Muscle layer of colon (tissue), 2 donors: ENCODE measurements around the gene IREB2.
"Not testable (repeated sequence)": the region's sequence is repeated elsewhere in the genome, so short reads cannot be mapped to it uniquely, and the experiment has no call there.

Experiments used
- H3K27ac ChIP-seq: one replicate; pipeline ENCODE4 v1.7.0; 2013; ENCODE audit warnings: low read depth, mild to moderate bottlenecking, low read length, moderate library complexity
- H3K27me3 ChIP-seq, 2 donors: one replicate each; pipeline ENCODE4 v1.7.0; 2013; ENCODE audit warnings: low read length in 2 of 2, mild to moderate bottlenecking in 2 of 2; ENCODE audit not compliant: insufficient read depth in 2 of 2, control insufficient read depth in 1 of 2
- H3K36me3 ChIP-seq: one replicate; pipeline ENCODE4 v1.7.0; 2013; ENCODE audit warnings: mild to moderate bottlenecking, low read length; ENCODE audit not compliant: insufficient read depth
- H3K4me1 ChIP-seq: one replicate; pipeline ENCODE4 v1.7.0; 2013; ENCODE audit warnings: mild to moderate bottlenecking, low read length; ENCODE audit not compliant: insufficient read depth
- H3K4me3 ChIP-seq, 2 donors: one replicate each; pipeline ENCODE4 v1.7.0; 2013; ENCODE audit warnings: low read length in 2 of 2, low read depth in 1 of 2, mild to moderate bottlenecking in 1 of 2, moderate library complexity in 1 of 2
- H3K9ac ChIP-seq: one replicate; pipeline ENCODE4 v1.7.0; 2013; ENCODE audit warnings: low read length
- H3K9me3 ChIP-seq: one replicate; pipeline ENCODE4 v1.7.0; 2013; ENCODE audit warnings: mild to moderate bottlenecking, low read length
- donor health status: abdominal sarcoma.
- donor health status: Adenocarcinoma of cecum.

The IREB2 gene

GRCh38 chr15:78396186-78396814, 41.7 kb upstream of the IREB2 start:
- Histone ChIP-seq H3K27me3 (no peaks in the 10 kb centered on the region), H3K9me3 (no peaks in the 10 kb centered on the region), H3K27ac (no peak overlapping the region), H3K4me1 (peaks cover 14% of the 10 kb centered on the region), H3K36me3 (no peaks in the 10 kb centered on the region), H3K4me3 (no peak overlapping the region), H3K9ac (no peak overlapping the region)

GRCh38 chr15:78396976-78397375, 41.0 kb upstream of the IREB2 start:
- Histone ChIP-seq H3K9ac (no peak overlapping the region), H3K4me1 (peaks cover 14% of the 10 kb centered on the region), H3K27ac (no peak overlapping the region), H3K4me3 (no peak overlapping the region), H3K9me3 (no peaks in the 10 kb centered on the region), H3K27me3 (no peaks in the 10 kb centered on the region), H3K36me3 (no peaks in the 10 kb centered on the region)

GRCh38 chr15:78397382-78397781, 40.6 kb upstream of the IREB2 start:
- Histone ChIP-seq H3K27me3 (no peaks in the 10 kb centered on the region), H3K4me3 (no peak overlapping the region), H3K36me3 (no peaks in the 10 kb centered on the region), H3K27ac (no peak overlapping the region), H3K9ac (no peak overlapping the region), H3K9me3 (no peaks in the 10 kb centered on the region), H3K4me1 (peaks cover 14% of the 10 kb centered on the region)

- H3K27ac ChIP-seq: no peak overlapping the region
- no peaks in the 10 kb centered on the region for H3K27me3 ChIP-seq
These were observed 39.8 kb upstream of the IREB2 start for GRCh38 chr15:78398076-78398825.

GRCh38 chr15:78399091-78399490, 38.9 kb upstream of the IREB2 start:
- Histone ChIP-seq H3K4me3 (no peak overlapping the region), H3K9me3 (no peaks in the 10 kb centered on the region), H3K36me3 (no peaks in the 10 kb centered on the region), H3K9ac (no peak overlapping the region), H3K27me3 (no peaks in the 10 kb centered on the region), H3K27ac (no peak overlapping the region), H3K4me1 (peaks cover 14% of the 10 kb centered on the region)

More at GRCh38 chr15:78398076-78398825, 39.8 kb upstream of the IREB2 start:
- H3K9ac ChIP-seq: no peak overlapping the region
- H3K9me3 ChIP-seq: no peaks in the 10 kb centered on the region
- H3K4me3 ChIP-seq: no peak overlapping the region
- no peaks in the 10 kb centered on the region for H3K36me3 ChIP-seq
- peaks cover 14% of the 10 kb centered on the region for H3K4me1 ChIP-seq

GRCh38 chr15:78402061-78402610, 35.9 kb upstream of the IREB2 start:
- H3K4me1 ChIP-seq: peaks cover 8% of the 10 kb centered on the region
- no peak overlapping the region for H3K27ac ChIP-seq
- no peaks in the 10 kb centered on the region for H3K27me3 ChIP-seq
- H3K9me3 ChIP-seq: no peaks in the 10 kb centered on the region
- no peaks in the 10 kb centered on the region for H3K36me3 ChIP-seq
- no peak overlapping the region for H3K9ac ChIP-seq
- no peak overlapping the region for H3K4me3 ChIP-seq

- H3K4me1 ChIP-seq: no peaks in the 10 kb centered on the region
- H3K27ac ChIP-seq: no peak overlapping the region
- H3K36me3 ChIP-seq: no peaks in the 10 kb centered on the region
- no peaks in the 10 kb centered on the region for H3K27me3 ChIP-seq
- H3K9ac ChIP-seq: no peak overlapping the region
- no peak overlapping the region for H3K4me3 ChIP-seq
- no peaks in the 10 kb centered on the region for H3K9me3 ChIP-seq
These were observed 33.9 kb upstream of the IREB2 start for GRCh38 chr15:78404125-78404524.

- not testable (repeated sequence) for H3K4me1 ChIP-seq, H3K9me3 ChIP-seq, H3K4me3 ChIP-seq, H3K36me3 ChIP-seq, H3K9ac ChIP-seq, H3K27ac ChIP-seq, H3K27me3 ChIP-seq
These were observed 33.2 kb upstream of the IREB2 start for GRCh38 chr15:78404796-78405195.

- Histone ChIP-seq H3K4me3 (no peak overlapping the region), H3K4me1 (no peaks in the 10 kb centered on the region), H3K27me3 (no peaks in the 10 kb centered on the region), H3K9ac (no peak overlapping the region), H3K36me3 (no peaks in the 10 kb centered on the region), H3K27ac (no peak overlapping the region), H3K9me3 (no peaks in the 10 kb centered on the region)
These were observed 32.6 kb upstream of the IREB2 start for GRCh38 chr15:78405336-78405924.

GRCh38 chr15:78406016-78406585, 31.9 kb upstream of the IREB2 start:
- H3K36me3 ChIP-seq: no peaks in the 10 kb centered on the region
- no peak overlapping the region for H3K4me3 ChIP-seq
- no peak overlapping the region for H3K27ac ChIP-seq
- H3K4me1 ChIP-seq: no peaks in the 10 kb centered on the region
- no peak overlapping the region for H3K9ac ChIP-seq
- H3K27me3 ChIP-seq: no peaks in the 10 kb centered on the region
- H3K9me3 ChIP-seq: no peaks in the 10 kb centered on the region

- Histone ChIP-seq H3K27me3 (no peaks in the 10 kb centered on the region), H3K36me3 (no peaks in the 10 kb centered on the region), H3K4me3 (no peak overlapping the region), H3K9me3 (no peaks in the 10 kb centered on the region), H3K4me1 (no peaks in the 10 kb centered on the region), H3K9ac (no peak overlapping the region), H3K27ac (no peak overlapping the region)
These were observed 30.2 kb upstream of the IREB2 start for GRCh38 chr15:78407608-78408354.
